ENCODE data around the gene PHACTR2.

GRCh38 chr6:143691900-143692636, 14.3 kb downstream of the PHACTR2 start:
- TF ChIP-seq POLR2AphosphoS5 (IDR thresholded peaks at IDR 0.05; ENCODE audit: low read depth, low read length) (no peak), PAX5 (IDR thresholded peaks at IDR 0.05; ENCODE audit: insufficient read depth, low read length, severe bottlenecking) (no peak)
